Neutrophil (primary cell): ENCODE measurements around the gene CBFA2T3.

Source experiments
- H3K27ac ChIP-seq: fragments of 200-600 bp; sonication (generic); 2 replicates; pipeline ENCODE4 v1.5.1; 2016; ENCODE audit warnings: mild to moderate bottlenecking, moderate library complexity
- H3K27me3 ChIP-seq: fragments of 200-600 bp; sonication (generic); 2 replicates; pipeline ENCODE4 v1.6.0; 2016; ENCODE audit warnings: mild to moderate bottlenecking
- H3K36me3 ChIP-seq: fragments of 200-600 bp; sonication (generic); 2 replicates; pipeline ENCODE4 v1.5.1; 2017
- H3K4me1 ChIP-seq, 2 experiments: fragments of 200-600 bp in 1 of 2; sonication (generic) in 1 of 2; 1 replicate in 1 of 2; 2 replicates in 1 of 2; pipeline versions ENCODE4 v1.5.1 to v1.6.1; 2013 to 2016; ENCODE audit warnings: low read depth in 1 of 2, low read length in 1 of 2, mild to moderate bottlenecking in 1 of 2, moderate library complexity in 1 of 2; ENCODE audit not compliant: control insufficient read depth in 1 of 2, insufficient read depth in 1 of 2
- H3K4me3 ChIP-seq, 2 experiments: fragments of 200-600 bp in 1 of 2; sonication (generic) in 1 of 2; 1 replicate in 1 of 2; 2 replicates in 1 of 2; pipeline ENCODE4 v1.5.1; 2013 to 2016; ENCODE audit warnings: low read depth in 1 of 2, low read length in 1 of 2, mild to moderate bottlenecking in 1 of 2, moderate library complexity in 1 of 2
- H3K9me3 ChIP-seq: fragments of 200-600 bp; sonication (generic); 2 replicates; pipeline ENCODE4 v1.5.1; 2016
- CTCF ChIP-seq: fragments of 200-600 bp; sonication (generic); IDR thresholded peaks from 2 replicates; pipeline ENCODE4 v1.5.1; 2016; ENCODE audit warnings: antibody characterized with exemption

CBFA2T3 gene

GRCh38 chr16:88977018-88977811, at the start of gene CBFA2T3:
CBFA2T3 (minus strand) TSS chr16:88977207; CDS start chr16:88976807, 400 bp downstream.
- Histone ChIP-seq H3K36me3 (no peaks in the 10 kb centered on the region), H3K4me3 (peak within 1 kb of the TSS; percentile 69 to 70), H3K27ac (peak within 1 kb of the TSS; percentile 67), H3K9me3 (no peaks in the 10 kb centered on the region), H3K4me1 (peaks cover 66 to 71% of the 10 kb centered on the region in 2 experiments), H3K27me3 (peaks cover 7% of the 10 kb centered on the region)
- TF ChIP-seq CTCF, result no peak

GRCh38 chr16:89026121-89026612, 49.2 kb upstream of the CBFA2T3 start:
- Histone ChIP-seq H3K27me3 (peaks cover 4% of the 10 kb centered on the region), H3K36me3 (no peaks in the 10 kb centered on the region), H3K4me3 (no peak overlapping the region), H3K9me3 (no peaks in the 10 kb centered on the region), H3K4me1 (peaks cover 0 to 2% of the 10 kb centered on the region in 2 experiments), H3K27ac (no peak overlapping the region)
- no peak for TF ChIP-seq CTCF

GRCh38 chr16:89025636-89026035, 48.6 kb upstream of the CBFA2T3 start:
- no peak overlapping the region for H3K4me3 ChIP-seq
- peaks cover 4% of the 10 kb centered on the region for H3K27me3 ChIP-seq
- H3K27ac ChIP-seq, result no peak overlapping the region
- no peaks in the 10 kb centered on the region for H3K36me3 ChIP-seq
- H3K4me1 ChIP-seq, result no peaks in the 10 kb centered on the region
- no peak for TF ChIP-seq CTCF
- no peaks in the 10 kb centered on the region for H3K9me3 ChIP-seq

- H3K9me3 ChIP-seq, result no peaks in the 10 kb centered on the region
- H3K4me3 ChIP-seq, result no peak overlapping the region
- H3K27me3 ChIP-seq, result peaks cover 4% of the 10 kb centered on the region
- no peak for TF ChIP-seq CTCF
- no peaks in the 10 kb centered on the region for H3K36me3 ChIP-seq
- no peaks in the 10 kb centered on the region for H3K4me1 ChIP-seq
- H3K27ac ChIP-seq, result no peak overlapping the region
Measured at GRCh38 chr16:89024546-89025060, 47.6 kb upstream of the CBFA2T3 start.

GRCh38 chr16:89023621-89024511, 46.9 kb upstream of the CBFA2T3 start:
- Histone ChIP-seq H3K36me3 (no peaks in the 10 kb centered on the region), H3K4me1 (no peaks in the 10 kb centered on the region)
- TF ChIP-seq CTCF, result no peak

More at GRCh38 chr16:89023621-89024511, 46.9 kb upstream of the CBFA2T3 start:
- H3K27me3 ChIP-seq, result peaks cover 4% of the 10 kb centered on the region
- H3K27ac ChIP-seq, result no peak overlapping the region
- no peaks in the 10 kb centered on the region for H3K9me3 ChIP-seq
- H3K4me3 ChIP-seq, result no peak overlapping the region
